Loucy (cell line): ENCODE measurements around the gene CDK3.

ENCODE experiments used
- H2AFZ ChIP-seq: fragments of 200-600 bp; sonication (generic); 2 replicates; pipeline ENCODE4 v1.6.0; 2016; ENCODE audit warnings: antibody characterized with exemption, mild to moderate bottlenecking, low read length, moderate library complexity
- H3F3A ChIP-seq: fragments of 200-600 bp; 2 replicates; pipeline ENCODE4 v1.6.0; 2016; ENCODE audit warnings: antibody characterized with exemption, low read depth, mild to moderate bottlenecking
- H3K27me3 ChIP-seq: fragments of 200-600 bp; sonication (generic); 2 replicates; pipeline ENCODE4 v1.6.1; 2014; ENCODE audit warnings: low read length, mild to moderate bottlenecking; ENCODE audit not compliant: insufficient read depth, poor library complexity, severe bottlenecking
- H3K36me3 ChIP-seq: fragments of 200-600 bp; sonication (generic); 2 replicates; pipeline ENCODE4 v1.6.1; 2016; ENCODE audit warnings: low read length; ENCODE audit not compliant: insufficient read depth
- H3K4me1 ChIP-seq: fragments of 200-600 bp; sonication (generic); 2 replicates; pipeline ENCODE4 v1.5.1; 2014; ENCODE audit warnings: low read length, mild to moderate bottlenecking; ENCODE audit not compliant: insufficient read depth, poor library complexity, severe bottlenecking
- H3K4me2 ChIP-seq: fragments of 200-600 bp; sonication (generic); 2 replicates; pipeline ENCODE4 v1.6.0; 2014; ENCODE audit warnings: antibody characterized with exemption, low read length, low read depth, mild to moderate bottlenecking; ENCODE audit not compliant: poor library complexity, severe bottlenecking
- H3K4me3 ChIP-seq: fragments of 200-600 bp; sonication (generic); 2 replicates; pipeline ENCODE4 v1.5.1; 2014; ENCODE audit warnings: low read length, mild to moderate bottlenecking, mixed read lengths; ENCODE audit not compliant: poor library complexity, severe bottlenecking
- H3K79me2 ChIP-seq: fragments of 200-600 bp; sonication (generic); 2 replicates; pipeline ENCODE4 v1.6.1; 2014; ENCODE audit warnings: low read length; ENCODE audit not compliant: insufficient read depth
- H3K9ac ChIP-seq: fragments of 200-600 bp; sonication (generic); 2 replicates; pipeline ENCODE4 v1.6.0; 2014; ENCODE audit warnings: mild to moderate bottlenecking, low read depth, low read length, moderate library complexity; ENCODE audit not compliant: poor library complexity, severe bottlenecking
- H3K9me2 ChIP-seq: fragments of 200-600 bp; sonication (generic); replicated peaks from 2 replicates; pipeline ENCODE4 v1.6.1; 2016; ENCODE audit warnings: low read depth, low read length, mixed read lengths
- H3K9me3 ChIP-seq: fragments of 200-600 bp; sonication (generic); 2 replicates; pipeline ENCODE4 v1.6.1; 2014; ENCODE audit warnings: mild to moderate bottlenecking, antibody characterized with exemption, low read length, low read depth; ENCODE audit not compliant: insufficient read depth
- H4K20me1 ChIP-seq: fragments of 200-600 bp; sonication (generic); 2 replicates; pipeline ENCODE4 v1.6.0; 2014; ENCODE audit warnings: antibody characterized with exemption, low read length, mild to moderate bottlenecking; ENCODE audit not compliant: insufficient read depth, poor library complexity, severe bottlenecking
- EZH2phosphoT487 ChIP-seq: fragments of 200-600 bp; IDR thresholded peaks from 2 replicates; pipeline ENCODE4 v1.6.1; 2018; ENCODE audit warnings: antibody characterized with exemption, mild to moderate bottlenecking, moderate library complexity, borderline replicate concordance
- TF ChIP-seq, protein P1 (sequence below): fragments of 200-600 bp; sonication (generic); conservative IDR thresholded peaks from 2 replicates; pipeline ENCODE4 v1.5.1; 2014; ENCODE audit warnings: mild to moderate bottlenecking, antibody characterized with exemption, low read length

CDK3 gene

GRCh38 chr17:76049836-76050537, 49.3 kb downstream of the CDK3 start:
- H3K36me3 ChIP-seq, result peaks cover 60% of the 10 kb centered on the region; the same call in 1 of the 2 replicates
- H3K79me2 ChIP-seq, result 0 out of 2 replicates have a peak, but pooled peaks cover 6% of the 10 kb centered on the region
- H3K4me1 ChIP-seq, result no peaks in the 10 kb centered on the region
- H3K4me2 ChIP-seq, result no peak overlapping the region
- no peak overlapping the region for H3K9ac ChIP-seq
- no peaks in the 10 kb centered on the region for H3K9me2 ChIP-seq
- H3K4me3 ChIP-seq, result no peak overlapping the region
- H4K20me1 ChIP-seq, result no peaks in the 10 kb centered on the region
- H3F3A ChIP-seq, result no peaks in the 10 kb centered on the region
- H3K9me3 ChIP-seq, result no peaks in the 10 kb centered on the region
- H2AFZ ChIP-seq, result no peak overlapping the region
- no peaks in the 10 kb centered on the region for H3K27me3 ChIP-seq
- no peak for TF ChIP-seq EZH2phosphoT487
- TF ChIP-seq, protein P1, sequence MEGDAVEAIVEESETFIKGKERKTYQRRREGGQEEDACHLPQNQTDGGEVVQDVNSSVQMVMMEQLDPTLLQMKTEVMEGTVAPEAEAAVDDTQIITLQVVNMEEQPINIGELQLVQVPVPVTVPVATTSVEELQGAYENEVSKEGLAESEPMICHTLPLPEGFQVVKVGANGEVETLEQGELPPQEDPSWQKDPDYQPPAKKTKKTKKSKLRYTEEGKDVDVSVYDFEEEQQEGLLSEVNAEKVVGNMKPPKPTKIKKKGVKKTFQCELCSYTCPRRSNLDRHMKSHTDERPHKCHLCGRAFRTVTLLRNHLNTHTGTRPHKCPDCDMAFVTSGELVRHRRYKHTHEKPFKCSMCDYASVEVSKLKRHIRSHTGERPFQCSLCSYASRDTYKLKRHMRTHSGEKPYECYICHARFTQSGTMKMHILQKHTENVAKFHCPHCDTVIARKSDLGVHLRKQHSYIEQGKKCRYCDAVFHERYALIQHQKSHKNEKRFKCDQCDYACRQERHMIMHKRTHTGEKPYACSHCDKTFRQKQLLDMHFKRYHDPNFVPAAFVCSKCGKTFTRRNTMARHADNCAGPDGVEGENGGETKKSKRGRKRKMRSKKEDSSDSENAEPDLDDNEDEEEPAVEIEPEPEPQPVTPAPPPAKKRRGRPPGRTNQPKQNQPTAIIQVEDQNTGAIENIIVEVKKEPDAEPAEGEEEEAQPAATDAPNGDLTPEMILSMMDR, result no peak

DNA sequence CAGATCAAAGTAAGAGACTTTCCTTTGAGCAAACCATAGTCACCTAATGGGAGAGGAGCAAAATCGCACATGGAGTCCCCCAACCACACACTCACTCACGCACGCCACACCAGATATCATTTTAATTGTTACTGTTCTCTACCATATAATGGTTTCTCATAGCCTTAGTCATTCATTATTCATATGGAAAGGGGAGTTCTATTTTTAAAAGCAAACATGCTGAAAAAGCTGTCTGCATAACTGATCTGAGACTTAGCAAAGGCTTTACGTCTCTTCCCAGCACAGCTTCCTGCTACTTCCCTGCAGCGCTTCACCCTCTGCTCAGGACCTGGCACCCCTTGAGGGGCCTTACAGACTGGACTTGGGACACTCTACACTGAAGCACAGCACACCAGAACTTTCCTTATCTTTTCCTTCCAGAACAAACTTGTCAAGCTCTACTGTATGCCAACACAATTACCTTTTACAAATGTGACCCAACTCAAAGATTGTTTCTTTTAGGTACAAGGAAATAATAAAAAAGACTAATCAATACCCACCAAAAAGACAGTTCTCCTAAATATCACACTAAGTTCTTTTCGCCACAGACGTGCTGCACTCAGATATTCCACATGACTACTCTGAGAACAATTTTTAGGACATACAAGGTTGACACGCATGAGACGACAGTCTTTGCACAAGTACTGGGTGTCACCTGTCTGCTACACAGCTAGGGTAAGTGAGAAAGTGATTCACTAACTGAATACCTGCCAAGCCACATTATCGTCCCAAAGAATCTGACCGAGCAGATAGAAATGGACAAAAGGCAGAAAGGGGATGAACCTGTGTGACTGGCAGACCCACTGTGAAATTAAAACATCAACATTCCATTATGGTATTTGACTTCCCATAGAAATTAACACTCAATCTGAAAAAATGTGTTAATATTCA, 50.1 kb downstream of the CDK3 start:
- TF ChIP-seq EZH2phosphoT487, result no peak
- TF ChIP-seq, protein P1, result no peak
- no peak overlapping the region for H3K4me3 ChIP-seq
- H2AFZ ChIP-seq, result no peak overlapping the region
- H3F3A ChIP-seq, result no peaks in the 10 kb centered on the region
- H3K4me2 ChIP-seq, result no peak overlapping the region
- H3K4me1 ChIP-seq, result no peaks in the 10 kb centered on the region
- peaks cover 52% of the 10 kb centered on the region; the same call in 1 of the 2 replicates for H3K36me3 ChIP-seq
- no peak overlapping the region for H3K9ac ChIP-seq
- H4K20me1 ChIP-seq, result no peaks in the 10 kb centered on the region
- 0 out of 2 replicates have a peak, but pooled peaks cover 6% of the 10 kb centered on the region for H3K79me2 ChIP-seq
- H3K9me3 ChIP-seq, result no peaks in the 10 kb centered on the region
- no peaks in the 10 kb centered on the region for H3K9me2 ChIP-seq
- no peaks in the 10 kb centered on the region for H3K27me3 ChIP-seq

GRCh38 chr17:76051561-76051960, 50.9 kb downstream of the CDK3 start:
- Histone ChIP-seq H3K4me3 (no peak overlapping the region), H3K9ac (no peak overlapping the region), H3K79me2 (0 out of 2 replicates have a peak, but pooled peaks cover 6% of the 10 kb centered on the region), H3F3A (no peaks in the 10 kb centered on the region), H3K27me3 (no peaks in the 10 kb centered on the region), H3K4me1 (no peaks in the 10 kb centered on the region), H3K4me2 (no peak overlapping the region), H3K9me3 (no peaks in the 10 kb centered on the region), H4K20me1 (no peaks in the 10 kb centered on the region), H2AFZ (no peak overlapping the region), H3K36me3 (peaks cover 52% of the 10 kb centered on the region; the same call in 1 of the 2 replicates), H3K9me2 (no peaks in the 10 kb centered on the region)
- TF ChIP-seq EZH2phosphoT487, result no peak
- TF ChIP-seq, protein P1, result no peak
